ENCODE measurements around the gene MICU1. TPM values are rescaled to one million over a fixed set of nuclear protein-coding genes. Genes with fewer than 3 reads are reported as not detected.

MICU1 gene
- polyA plus RNA-seq, 2 of the 4 experiments (the other 2 are of a cell fraction) = 54.5 to 58.6 TPM

- no peak for ATAC-seq
- TF ChIP-seq TFCP2L1 (CRISPR knock-in tag; IDR thresholded peaks at IDR 0.05) (no peak), BHLHE40 (IDR thresholded peaks at IDR 0.05; ENCODE audit: low read depth, low read length) (no peak), USF2 (IDR thresholded peaks at IDR 0.05) (no peak), MAX (IDR thresholded peaks at IDR 0.05) (no peak)
- Histone ChIP-seq H3K4me3 (no peak overlapping the region), H3K9me3 (no peaks in the 10 kb centered on the region), H3K4me1 (peaks cover 18% of the 10 kb centered on the region), H3K4me2 (no peak overlapping the region), H3K27ac (no peak overlapping the region)
- WGBS (ENCODE audit: missing lambda C conversion rate) = 80% methylated on average over 4 of the region's 4 CpGs
- ChIA-PET CTCF (interaction anchor here (1.0 to 3.2 kb wide), 2 partner anchors 12 to 467 kb away, joined by 3 to 12 read pairs; no protein-coding TSS in a partner anchor), POLR2A (no interaction called here)
- DNase-seq (ENCODE audit: low read depth in 1 of 2, low spot score in 1 of 2) = no peak
- no peak for FAIRE-seq
Measured at GRCh38 chr10:72367301-72367960, 258.4 kb downstream of the MICU1 start.

GRCh38 chr10:72365106-72365895 is 260.6 kb downstream of the MICU1 start:
- Histone ChIP-seq H3K4me2 (peak overlapping the region; percentile 69; the same call in 1 of the 3 replicates), H3K4me1 (peaks cover 18% of the 10 kb centered on the region), H3K9me3 (no peaks in the 10 kb centered on the region), H3K4me3 (no peak overlapping the region), H3K27ac (peak overlapping the region; percentile 63 to 91; a peak in 5 of 6 replicates)
- WGBS (ENCODE audit: missing lambda C conversion rate) = 83% methylated on average over 7 of the region's 7 CpGs
- FAIRE-seq = no peak
- DNase-seq (ENCODE audit: low read depth in 1 of 2, low spot score in 1 of 2) = no peak
- TF ChIP-seq BHLHE40 (IDR thresholded peaks at IDR 0.05; ENCODE audit: low read depth, low read length) = no peak
- TF ChIP-seq HOXB13 (CRISPR knock-in tag; IDR thresholded peaks at IDR 0.05; ENCODE audit: low read depth) = no peak
- no peak for TF ChIP-seq HMGXB4 (CRISPR knock-in tag; IDR thresholded peaks at IDR 0.05; ENCODE audit: borderline replicate concordance)
- no peak for TF ChIP-seq RAD21 (conservative IDR thresholded peaks at IDR 0.05 in 1 of 2, IDR thresholded peaks at IDR 0.05 in 1 of 2)
- no peak for TF ChIP-seq NFE2L2 (conservative IDR thresholded peaks at IDR 0.05; ENCODE audit: low read length)
- no peak for TF ChIP-seq TFCP2L1 (CRISPR knock-in tag; IDR thresholded peaks at IDR 0.05)
- ChIA-PET POLR2A (interaction anchor here (2.0 kb wide), 1 partner anchor 327 kb away, joined by 11 read pairs; the partner anchor contains the start of gene MCU), CTCF (interaction anchor here (0.7 to 7.6 kb wide), 44 partner anchors 9 to 777 kb away, joined by 3 to 89 read pairs (median 4); partner anchors contain the start of gene DNAJB12)
- no peak for ATAC-seq

- H3K27ac ChIP-seq = peak overlapping the region; percentile 63 to 91
- CTCF ChIA-PET = interaction anchor here (0.7 to 7.6 kb wide), 59 partner anchors 10 to 795 kb away, joined by 3 to 89 read pairs (median 4); partner anchors contain the start of gene DNAJB12
- FAIRE-seq = peak; percentile 36
- WGBS (ENCODE audit: missing lambda C conversion rate) = 6% methylated on average over 12 of the region's 12 CpGs
- POLR2A ChIA-PET = interaction anchor here (0.7 to 2.0 kb wide), 3 partner anchors 328 to 732 kb away, joined by 3 to 11 read pairs (median 3); partner anchors contain the start of gene MCU
- H3K4me1 ChIP-seq = peaks cover 18% of the 10 kb centered on the region
- H3K4me3 ChIP-seq = peak overlapping the region; percentile 11; the same call in 1 of the 3 replicates
- peak overlapping the region; percentile 69 for H3K4me2 ChIP-seq
- ATAC-seq = peak; percentile 95 to 96
- H3K9me3 ChIP-seq = no peaks in the 10 kb centered on the region
- DNase-seq (ENCODE audit: low read depth in 1 of 2, low spot score in 1 of 2) = peak; percentile 84 to 93
- TF ChIP-seq PBX3 (IDR thresholded peaks at IDR 0.05) (no peak), ZSCAN20 (CRISPR knock-in tag; IDR thresholded peaks at IDR 0.05) (no peak), HOXB13 (CRISPR knock-in tag; IDR thresholded peaks at IDR 0.05; ENCODE audit: low read depth) (no peak), HMGXB4 (CRISPR knock-in tag; IDR thresholded peaks at IDR 0.05; ENCODE audit: borderline replicate concordance) (no peak), HES2 (IDR thresholded peaks at IDR 0.05) (no peak), CBX2 (IDR thresholded peaks at IDR 0.05; ENCODE audit: borderline replicate concordance, low read depth) (no peak), E2F6 (IDR thresholded peaks at IDR 0.05; ENCODE audit: borderline replicate concordance, low read depth) (no peak), EHMT2 (IDR thresholded peaks at IDR 0.05; ENCODE audit: low read depth) (no peak), RFX5 (IDR thresholded peaks at IDR 0.05) (no peak), ELK1 (IDR thresholded peaks at IDR 0.05; ENCODE audit: low read depth, low read length) (no peak), POLR2AphosphoS2 (conservative IDR thresholded peaks at IDR 0.05; ENCODE audit: low read length) (no peak), HDAC2 (IDR thresholded peaks at IDR 0.05) (no peak), SMC3 (IDR thresholded peaks at IDR 0.05) (peak; percentile 97)
Measured at GRCh38 chr10:72364239-72364777, 261.6 kb downstream of the MICU1 start.

Data from A549 (cell line).